Measurements from ENCODE around the gene N4BP3. TPM values are rescaled to one million over a fixed set of nuclear protein-coding genes. Genes with fewer than 3 reads are reported as not detected.
"Not testable (repeated sequence)": the region's sequence is repeated elsewhere in the genome, so short reads cannot be mapped to it uniquely, and the experiment has no call there.

The N4BP3 gene
- total and polyA plus RNA-seq, 4 donors: 6.1 to 11.4 (median 8.6) TPM

DNA sequence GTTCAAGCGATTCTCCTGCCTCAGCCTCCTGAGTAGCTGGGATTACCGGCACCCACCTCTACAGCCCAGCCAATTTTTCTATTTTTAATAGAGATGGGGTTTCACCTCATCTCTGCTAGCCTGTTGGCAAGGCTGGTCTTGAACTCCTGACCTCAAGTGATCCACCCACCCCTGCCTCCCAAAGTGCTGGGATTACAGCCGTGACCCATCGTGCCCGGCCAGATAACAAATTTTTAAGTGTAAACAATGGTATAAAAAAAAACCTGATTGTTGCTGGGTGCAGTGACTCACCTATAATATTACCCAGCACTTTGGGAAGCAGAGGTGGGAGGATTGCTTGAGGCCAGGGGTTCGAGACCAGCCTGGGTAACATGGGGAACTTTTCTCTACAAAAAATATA lies 28.0 kb upstream of the N4BP3 start:
- H3K9me3 ChIP-seq (ENCODE audit: control insufficient read depth in 4 of 4, insufficient read depth in 3 of 4, low read length in 3 of 4): no peaks in the 10 kb centered on the region
- DNase-seq: no peak
- H3K27me3 ChIP-seq (ENCODE audit: control insufficient read depth in 3 of 3, insufficient read depth in 3 of 3, low read length in 2 of 3): peaks cover 0 to 9% (median 3%) of the 10 kb centered on the region in 3 donors
- TF ChIP-seq CTCF (IDR thresholded peaks at IDR 0.05; ENCODE audit: control extremely low read depth, extremely low read depth): no peak
- no peak overlapping the region for H3K27ac ChIP-seq (ENCODE audit: low read depth in 1 of 2, low read length in 1 of 2)
- no peaks in the 10 kb centered on the region for H3K36me3 ChIP-seq (ENCODE audit: control insufficient read depth in 4 of 4, insufficient read depth in 4 of 4, low read length in 4 of 4)
- 69 to 86% methylated on average over 6 of the region's 6 CpGs for WGBS, 2 donors
- H3K4me3 ChIP-seq: no peak overlapping the region
- H3K9ac ChIP-seq (ENCODE audit: insufficient read depth in 1 of 2, low read length in 2 of 2): no peak overlapping the region
- no peak for ATAC-seq (ENCODE audit: insufficient read depth, low FRiP score)
- H3K4me1 ChIP-seq (ENCODE audit: control insufficient read depth in 5 of 5, insufficient read depth in 5 of 5, low read length in 5 of 5): no peaks in the 10 kb centered on the region

DNA sequence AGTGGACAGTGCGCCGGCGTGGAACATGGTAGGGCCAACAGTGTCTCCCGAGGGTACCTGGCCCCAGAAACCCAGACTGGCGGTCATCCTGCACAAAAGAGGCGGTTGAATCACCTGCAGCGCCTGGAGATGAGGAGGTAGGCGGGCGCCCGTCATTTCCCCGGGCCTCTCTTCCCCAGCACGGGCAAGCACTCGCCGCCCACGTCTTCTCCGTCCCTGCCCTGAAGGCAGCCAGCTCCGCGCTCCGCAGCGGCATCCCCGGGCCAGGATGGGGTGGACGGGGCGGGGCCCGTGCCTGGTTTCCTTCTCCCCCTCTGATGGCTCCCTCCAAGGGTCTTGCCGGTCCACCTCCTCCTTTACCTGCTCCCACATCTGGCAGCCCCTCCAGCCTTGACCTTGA lies 27.1 kb upstream of the N4BP3 start:
- Histone ChIP-seq H3K4me3 (no peak overlapping the region), H3K27ac (ENCODE audit: low read depth in 1 of 2, low read length in 1 of 2) (no peak overlapping the region), H3K9ac (ENCODE audit: insufficient read depth in 1 of 2, low read length in 2 of 2) (no peak overlapping the region), H3K4me1 (ENCODE audit: control insufficient read depth in 5 of 5, insufficient read depth in 5 of 5, low read length in 5 of 5) (no peaks in the 10 kb centered on the region), H3K27me3 (ENCODE audit: control insufficient read depth in 3 of 3, insufficient read depth in 3 of 3, low read length in 2 of 3) (peaks cover 0 to 9% (median 3%) of the 10 kb centered on the region in 3 donors), H3K9me3 (ENCODE audit: control insufficient read depth in 4 of 4, insufficient read depth in 3 of 4, low read length in 3 of 4) (peaks cover 0 to 3% (median under 1%) of the 10 kb centered on the region in 4 donors), H3K36me3 (ENCODE audit: control insufficient read depth in 4 of 4, insufficient read depth in 4 of 4, low read length in 4 of 4) (no peaks in the 10 kb centered on the region)
- WGBS, 2 donors: 49 to 51% methylated on average over 19 to 25 of the region's 25 CpGs
- no peak for DNase-seq
- no peak for TF ChIP-seq CTCF (IDR thresholded peaks at IDR 0.05; ENCODE audit: control extremely low read depth, extremely low read depth)
- no peak for ATAC-seq (ENCODE audit: insufficient read depth, low FRiP score)

DNA sequence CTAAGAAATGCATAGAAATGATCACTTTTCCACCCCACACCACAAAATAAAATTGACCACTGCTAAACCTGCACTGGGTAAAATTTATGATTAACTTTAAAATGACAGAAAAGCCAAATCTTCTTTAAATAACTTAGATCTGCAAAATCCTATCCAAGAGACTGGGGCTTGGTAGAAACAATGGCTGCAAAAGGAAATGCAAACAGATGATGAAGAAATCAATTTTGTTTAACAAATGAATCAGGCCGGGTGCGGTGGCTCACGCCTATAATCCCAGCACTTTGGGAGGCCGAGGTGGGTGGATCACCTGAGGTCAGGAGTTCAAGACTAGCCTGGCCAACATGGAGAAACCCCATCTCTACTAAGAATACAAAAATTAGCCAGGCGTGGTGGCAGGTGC lies 26.1 kb upstream of the N4BP3 start:
- not testable (repeated sequence) for H3K9ac ChIP-seq (ENCODE audit: insufficient read depth in 1 of 2, low read length in 2 of 2); H3K36me3 ChIP-seq (ENCODE audit: control insufficient read depth in 4 of 4, insufficient read depth in 4 of 4, low read length in 4 of 4); H3K4me1 ChIP-seq (ENCODE audit: control insufficient read depth in 5 of 5, insufficient read depth in 5 of 5, low read length in 5 of 5); DNase-seq; H3K27ac ChIP-seq (ENCODE audit: low read depth in 1 of 2, low read length in 1 of 2); H3K27me3 ChIP-seq (ENCODE audit: control insufficient read depth in 3 of 3, insufficient read depth in 3 of 3, low read length in 2 of 3); H3K9me3 ChIP-seq (ENCODE audit: control insufficient read depth in 4 of 4, insufficient read depth in 3 of 4, low read length in 3 of 4); H3K4me3 ChIP-seq; ATAC-seq (ENCODE audit: insufficient read depth, low FRiP score)
- 83 to 87% methylated on average over 5 of the region's 5 CpGs for WGBS, 2 donors

GRCh38 chr5:178090856-178091255 lies 22.5 kb upstream of the N4BP3 start:
- no peak for DNase-seq
- ATAC-seq (ENCODE audit: insufficient read depth, low FRiP score): no peak
- peaks cover 0 to 5% (median 0%) of the 10 kb centered on the region in 3 donors for H3K27me3 ChIP-seq (ENCODE audit: control insufficient read depth in 3 of 3, insufficient read depth in 3 of 3, low read length in 2 of 3)
- WGBS, 2 donors: 90 to 95% methylated on average over 6 of the region's 6 CpGs
- no peaks in the 10 kb centered on the region for H3K4me1 ChIP-seq (ENCODE audit: control insufficient read depth in 5 of 5, insufficient read depth in 5 of 5, low read length in 5 of 5)
- H3K36me3 ChIP-seq (ENCODE audit: control insufficient read depth in 4 of 4, insufficient read depth in 4 of 4, low read length in 4 of 4): no peaks in the 10 kb centered on the region
- no peak overlapping the region for H3K4me3 ChIP-seq
- no peak for TF ChIP-seq CTCF (IDR thresholded peaks at IDR 0.05; ENCODE audit: control extremely low read depth, extremely low read depth)
- H3K9me3 ChIP-seq (ENCODE audit: control insufficient read depth in 4 of 4, insufficient read depth in 3 of 4, low read length in 3 of 4): peaks cover 0 to 3% (median under 1%) of the 10 kb centered on the region in 4 donors
- no peak overlapping the region for H3K9ac ChIP-seq (ENCODE audit: insufficient read depth in 1 of 2, low read length in 2 of 2)
- no peak overlapping the region for H3K27ac ChIP-seq (ENCODE audit: low read depth in 1 of 2, low read length in 1 of 2)
